DOHH2 (cell line): ENCODE data around the gene ACTL7A.

ENCODE experiments used
- H3F3A ChIP-seq: fragments of 200-600 bp; sonication (generic), shearing (Covaris generic); 2 replicates; pipeline ENCODE4 v1.6.0; 2016; ENCODE audit warnings: antibody characterized with exemption, mild to moderate bottlenecking; ENCODE audit not compliant: control insufficient read depth, insufficient read depth
- H3K27ac ChIP-seq: fragments of 200-600 bp; sonication (generic); 2 replicates; pipeline ENCODE4 v1.5.1; 2014; ENCODE audit warnings: low read depth, mild to moderate bottlenecking, low read length, moderate library complexity
- H3K27me3 ChIP-seq: fragments of 200-600 bp; sonication (generic); 2 replicates; pipeline ENCODE4 v1.6.1; 2014; ENCODE audit warnings: mild to moderate bottlenecking, low read length, mixed read lengths; ENCODE audit not compliant: control insufficient read depth
- H3K36me3 ChIP-seq: fragments of 200-600 bp; sonication (generic); 2 replicates; pipeline ENCODE4 v1.6.1; 2014; ENCODE audit warnings: mild to moderate bottlenecking, low read length, moderate library complexity, mixed read lengths; ENCODE audit not compliant: control insufficient read depth
- H3K4me1 ChIP-seq: fragments of 200-600 bp; sonication (generic); 2 replicates; pipeline ENCODE4 v1.6.1; 2014; ENCODE audit warnings: mild to moderate bottlenecking, low read length, mixed read lengths; ENCODE audit not compliant: control insufficient read depth
- H3K4me2 ChIP-seq: fragments of 200-600 bp; sonication (generic); 2 replicates; pipeline ENCODE4 v1.6.0; 2014; ENCODE audit warnings: mild to moderate bottlenecking, low read length, moderate library complexity
- H3K4me3 ChIP-seq: fragments of 200-600 bp; sonication (generic); 2 replicates; pipeline ENCODE4 v1.5.1; 2014; ENCODE audit warnings: mild to moderate bottlenecking, low read length, mixed read lengths
- H3K79me2 ChIP-seq: fragments of 200-600 bp; sonication (generic); 2 replicates; pipeline ENCODE4 v1.6.1; 2014; ENCODE audit warnings: mild to moderate bottlenecking, low read length, mixed read lengths; ENCODE audit not compliant: control insufficient read depth
- H3K9me2 ChIP-seq: fragments of 200-600 bp; sonication (generic); replicated peaks from 2 replicates; pipeline ENCODE4 v1.6.1; 2014; ENCODE audit warnings: mild to moderate bottlenecking, low read length, mixed read lengths; ENCODE audit not compliant: control insufficient read depth
- H3K9me3 ChIP-seq: fragments of 200-600 bp; sonication (generic); 2 replicates; pipeline ENCODE4 v1.6.1; 2014; ENCODE audit warnings: antibody characterized with exemption, low read length, mixed read lengths; ENCODE audit not compliant: control insufficient read depth, insufficient read depth
- H4K20me1 ChIP-seq: fragments of 200-600 bp; sonication (generic); 2 replicates; pipeline ENCODE4 v1.6.0; 2014; ENCODE audit warnings: low read depth, mild to moderate bottlenecking, antibody characterized with exemption, low read length, moderate library complexity; ENCODE audit not compliant: control insufficient read depth, insufficient read depth
- CTCF ChIP-seq: fragments of 200-600 bp; sonication (generic); IDR thresholded peaks from one replicate; pipeline ENCODE4 v1.5.1; 2014; ENCODE audit warnings: antibody characterized with exemption, mild to moderate bottlenecking, low read depth, low read length; ENCODE audit not compliant: poor library complexity, severe bottlenecking
- EZH2phosphoT487 ChIP-seq: fragments of 200-600 bp; sonication (generic); IDR thresholded peaks from 2 replicates; pipeline ENCODE4 v1.6.1; 2017; ENCODE audit warnings: borderline replicate concordance, mild to moderate bottlenecking, antibody characterized with exemption, low read length, moderate library complexity, mixed read lengths

Gene ACTL7A

GRCh38 chr9:108834959-108835665 lies 27.0 kb upstream of the ACTL7A start:
- Histone ChIP-seq H3K9me3 (no peaks in the 10 kb centered on the region), H3K4me2 (no peak overlapping the region), H3F3A (no peaks in the 10 kb centered on the region), H4K20me1 (no peaks in the 10 kb centered on the region), H3K36me3 (no peaks in the 10 kb centered on the region), H3K4me1 (no peaks in the 10 kb centered on the region), H3K27me3 (peaks cover 6% of the 10 kb centered on the region; the same call in 1 of the 2 replicates), H3K79me2 (no peaks in the 10 kb centered on the region), H3K9me2 (no peaks in the 10 kb centered on the region), H3K27ac (no peak overlapping the region), H3K4me3 (no peak overlapping the region)
- TF ChIP-seq CTCF (no peak), EZH2phosphoT487 (no peak)

GRCh38 chr9:108835831-108836230 lies 26.2 kb upstream of the ACTL7A start:
- Histone ChIP-seq H3K9me2 (no peaks in the 10 kb centered on the region), H3K4me1 (no peaks in the 10 kb centered on the region), H3K27me3 (peaks cover 3% of the 10 kb centered on the region; the same call in 1 of the 2 replicates), H3K36me3 (no peaks in the 10 kb centered on the region), H3F3A (no peaks in the 10 kb centered on the region), H3K27ac (no peak overlapping the region), H3K9me3 (no peaks in the 10 kb centered on the region), H3K79me2 (no peaks in the 10 kb centered on the region), H3K4me3 (no peak overlapping the region), H4K20me1 (no peaks in the 10 kb centered on the region), H3K4me2 (no peak overlapping the region)
- TF ChIP-seq EZH2phosphoT487 (no peak), CTCF (no peak)

- H3K4me3 ChIP-seq, result no peak overlapping the region
- no peak overlapping the region for H3K27ac ChIP-seq
- no peaks in the 10 kb centered on the region for H3K4me1 ChIP-seq
- no peaks in the 10 kb centered on the region for H4K20me1 ChIP-seq
- no peaks in the 10 kb centered on the region for H3K36me3 ChIP-seq
- no peak for TF ChIP-seq EZH2phosphoT487
- TF ChIP-seq CTCF, result no peak
- H3K9me2 ChIP-seq, result no peaks in the 10 kb centered on the region
- H3K79me2 ChIP-seq, result no peaks in the 10 kb centered on the region
- no peaks in the 10 kb centered on the region for H3K9me3 ChIP-seq
- no peak overlapping the region for H3K4me2 ChIP-seq
- no peaks in the 10 kb centered on the region for H3F3A ChIP-seq
- peaks cover 3% of the 10 kb centered on the region; the same call in 1 of the 2 replicates for H3K27me3 ChIP-seq
Measured at GRCh38 chr9:108836319-108836718, 25.7 kb upstream of the ACTL7A start.
